ENCODE measurements around the gene PNPLA5. TPM values are rescaled to one million over a fixed set of nuclear protein-coding genes. Genes with fewer than 3 reads are reported as not detected.

The PNPLA5 gene
- polyA plus RNA-seq, 1 experiment, result not detected

GRCh38 chr22:43881091-43882061 lies 10.4 kb downstream of the PNPLA5 start:
- CTCF ChIA-PET, result interaction anchor here (0.7 to 13.0 kb wide), 5 partner anchors 8 to 64 kb away, joined by 3 to 178 read pairs (median 5); no protein-coding TSS in a partner anchor
- DNase-seq (ENCODE audit: low read depth), result no peak

GRCh38 chr22:43880541-43880991 lies 11.2 kb downstream of the PNPLA5 start:
- Histone ChIP-seq H3K4me3 (ENCODE audit: low read depth, low read length) (no peak overlapping the region), H3K36me3 (ENCODE audit: control insufficient read depth, insufficient read depth, low read length) (no peaks in the 10 kb centered on the region), H3K27me3 (ENCODE audit: control insufficient read depth, insufficient read depth, low read length) (peaks cover 11% of the 10 kb centered on the region)
- ChIA-PET CTCF (interaction anchor here (0.9 to 13.0 kb wide), 3 partner anchors 9 to 606 kb away, joined by 3 to 178 read pairs (median 3); no protein-coding TSS in a partner anchor), POLR2A (no interaction called here)
- no peak for DNase-seq (ENCODE audit: low read depth)
- no peak for TF ChIP-seq CTCF (IDR thresholded peaks at IDR 0.05; ENCODE audit: insufficient read depth, low read depth, low read length)

More at GRCh38 chr22:43881091-43882061, 10.4 kb downstream of the PNPLA5 start:
- no peak for TF ChIP-seq CTCF (IDR thresholded peaks at IDR 0.05; ENCODE audit: insufficient read depth, low read depth, low read length)
- Histone ChIP-seq H3K4me3 (ENCODE audit: low read depth, low read length) (no peak overlapping the region), H3K36me3 (ENCODE audit: control insufficient read depth, insufficient read depth, low read length) (no peaks in the 10 kb centered on the region), H3K27me3 (ENCODE audit: control insufficient read depth, insufficient read depth, low read length) (peaks cover 9% of the 10 kb centered on the region)
- POLR2A ChIA-PET, result no interaction called here

GRCh38 chr22:43879901-43880540 lies 11.8 kb downstream of the PNPLA5 start:
- ChIA-PET POLR2A (no interaction called here), CTCF (interaction anchor here (0.9 to 13.0 kb wide), 4 partner anchors 9 to 606 kb away, joined by 3 to 178 read pairs (median 4); no protein-coding TSS in a partner anchor)
- no peak for DNase-seq (ENCODE audit: low read depth)
- H3K4me3 ChIP-seq (ENCODE audit: low read depth, low read length), result no peak overlapping the region
- no peaks in the 10 kb centered on the region for H3K36me3 ChIP-seq (ENCODE audit: control insufficient read depth, insufficient read depth, low read length)
- peaks cover 10% of the 10 kb centered on the region for H3K27me3 ChIP-seq (ENCODE audit: control insufficient read depth, insufficient read depth, low read length)
- TF ChIP-seq CTCF (IDR thresholded peaks at IDR 0.05; ENCODE audit: insufficient read depth, low read depth, low read length), result no peak

GRCh38 chr22:43878831-43879550 lies 12.8 kb downstream of the PNPLA5 start:
- POLR2A ChIA-PET, result no interaction called here
- no peak for TF ChIP-seq CTCF (IDR thresholded peaks at IDR 0.05; ENCODE audit: insufficient read depth, low read depth, low read length)
- CTCF ChIA-PET, result interaction anchor here (1.3 kb wide), 1 partner anchor 11 kb away, joined by 4 read pairs; no protein-coding TSS in a partner anchor
- Histone ChIP-seq H3K27me3 (ENCODE audit: control insufficient read depth, insufficient read depth, low read length) (peaks cover 10% of the 10 kb centered on the region), H3K36me3 (ENCODE audit: control insufficient read depth, insufficient read depth, low read length) (no peaks in the 10 kb centered on the region), H3K4me3 (ENCODE audit: low read depth, low read length) (no peak overlapping the region)
- no peak for DNase-seq (ENCODE audit: low read depth)
